Measurements from ENCODE around the gene CELF3. TPM values are rescaled to one million over a fixed set of nuclear protein-coding genes. Genes with fewer than 3 reads are reported as not detected.
"Not testable (repeated sequence)": the region's sequence is repeated elsewhere in the genome, so short reads cannot be mapped to it uniquely, and the experiment has no call there.

The CELF3 gene
- total RNA-seq, 2 donors from 2014 or later, result 2.2 to 2.4 TPM

DNA sequence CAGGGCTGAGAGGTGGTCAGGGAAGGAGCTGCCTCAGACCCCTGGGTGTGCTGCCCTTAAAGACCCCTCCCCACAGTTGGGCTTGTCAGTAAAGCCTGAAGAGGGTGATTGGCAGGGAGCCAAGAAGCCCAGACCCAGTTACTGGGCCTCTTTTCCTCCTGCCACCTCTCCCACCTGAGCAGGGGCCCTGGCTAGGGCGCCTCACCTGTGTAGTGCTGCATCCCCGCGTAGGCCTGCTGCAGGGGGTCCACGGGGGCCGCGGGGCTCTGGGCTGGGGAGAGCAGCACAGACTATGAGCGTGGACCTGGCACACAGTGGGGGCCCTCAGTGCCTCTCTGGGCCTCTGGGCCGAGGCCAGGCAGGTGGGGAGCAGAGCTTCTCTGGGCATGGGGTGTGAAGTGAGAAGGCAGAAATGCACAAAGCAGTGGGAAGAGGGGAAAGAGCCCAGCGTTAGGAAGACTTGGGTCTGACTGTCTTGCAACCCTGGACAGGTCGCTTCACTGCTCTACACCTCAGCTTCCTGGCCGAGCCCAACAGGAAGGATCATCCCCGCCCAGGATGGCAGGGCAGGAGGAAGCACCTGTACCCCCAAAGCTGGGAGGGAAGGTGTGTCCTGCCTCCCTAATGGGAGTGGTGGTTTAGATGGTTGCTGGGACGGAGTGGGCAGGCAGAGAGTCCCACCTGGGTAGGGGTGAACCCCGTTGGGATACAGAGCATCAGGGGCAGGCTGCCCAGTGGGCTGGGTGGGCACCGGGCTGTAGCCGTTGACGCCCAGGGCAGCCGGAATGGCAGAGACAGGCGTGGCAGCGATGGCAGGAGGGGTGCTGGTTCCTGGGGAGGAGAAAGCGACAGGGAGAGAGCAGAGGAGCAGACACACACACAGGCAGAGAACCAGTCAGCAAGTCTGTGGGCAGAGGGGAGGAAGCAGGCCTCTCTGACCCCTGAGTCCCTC lies 9.9 kb downstream of the CELF3 start:
- intact Hi-C loops (cut with DNase I, micrococcal nuclease), result no loop called here
- ATAC-seq (peak; percentile 23), DNase-seq (no peak)

- peak in 1 of 2 donors; percentile 62 for DNase-seq
- intact Hi-C loops (cut with DNase I, micrococcal nuclease), result no loop called here
- peak; percentile 88 for ATAC-seq
Measured at GRCh38 chr1:151705753-151706463, 10.7 kb downstream of the CELF3 start.

- ATAC-seq, result no peak
- intact Hi-C loops (cut with DNase I, micrococcal nuclease), result no loop called here
- no peak for DNase-seq
Measured at GRCh38 chr1:151705146-151705545, 11.5 kb downstream of the CELF3 start.

- intact Hi-C loops (cut with DNase I, micrococcal nuclease), result no loop called here
- ATAC-seq (no peak), DNase-seq (no peak)
Measured at GRCh38 chr1:151704246-151704645, 12.4 kb downstream of the CELF3 start.

- ATAC-seq, result no peak
Measured at GRCh38 chr1:151703813-151704212, 12.8 kb downstream of the CELF3 start.

GRCh38 chr1:151702936-151703335 lies 13.7 kb downstream of the CELF3 start:
- ATAC-seq (no peak), DNase-seq (no peak)
- intact Hi-C loops (cut with DNase I, micrococcal nuclease), result no loop called here

More at GRCh38 chr1:151703813-151704212, 12.8 kb downstream of the CELF3 start:
- intact Hi-C loops (cut with DNase I, micrococcal nuclease), result no loop called here
- DNase-seq, result no peak

GRCh38 chr1:151701515-151701914 lies 15.1 kb downstream of the CELF3 start:
- DNase-seq, result no peak
- intact Hi-C loops (cut with DNase I, micrococcal nuclease), result no loop called here
- no peak for ATAC-seq

- intact Hi-C loops (cut with DNase I, micrococcal nuclease), result no loop called here
- DNase-seq, result no peak
- ATAC-seq, result peak; percentile 79
Measured at GRCh38 chr1:151693057-151693651, 23.4 kb downstream of the CELF3 start.

- no peak for DNase-seq
- no peak for ATAC-seq
- intact Hi-C loops (cut with DNase I, micrococcal nuclease), result no loop called here
Measured at GRCh38 chr1:151692226-151692625, 24.4 kb downstream of the CELF3 start.

DNA sequence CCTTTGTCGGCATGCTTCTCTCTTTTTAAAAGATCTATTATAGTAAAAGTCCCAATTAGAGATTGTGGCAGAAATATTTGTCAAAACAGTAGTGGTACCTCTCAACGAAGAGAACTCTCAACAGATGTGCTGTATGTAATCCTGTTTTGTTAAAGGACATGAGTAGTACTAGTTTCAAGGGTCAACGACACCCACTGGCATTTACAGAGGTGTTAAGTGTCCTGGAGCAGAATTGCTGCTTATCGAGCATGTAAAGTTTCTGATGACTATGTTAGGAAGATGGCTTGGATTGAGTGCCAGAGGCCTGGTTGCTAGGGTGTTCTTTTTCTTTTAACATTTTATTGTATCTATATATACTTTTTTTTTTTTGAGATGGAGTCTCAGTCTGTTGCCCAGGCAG lies 27.1 kb downstream of the CELF3 start:
- ATAC-seq (no peak), DNase-seq (no peak)
- intact Hi-C loops (cut with DNase I, micrococcal nuclease), result no loop called here

DNA sequence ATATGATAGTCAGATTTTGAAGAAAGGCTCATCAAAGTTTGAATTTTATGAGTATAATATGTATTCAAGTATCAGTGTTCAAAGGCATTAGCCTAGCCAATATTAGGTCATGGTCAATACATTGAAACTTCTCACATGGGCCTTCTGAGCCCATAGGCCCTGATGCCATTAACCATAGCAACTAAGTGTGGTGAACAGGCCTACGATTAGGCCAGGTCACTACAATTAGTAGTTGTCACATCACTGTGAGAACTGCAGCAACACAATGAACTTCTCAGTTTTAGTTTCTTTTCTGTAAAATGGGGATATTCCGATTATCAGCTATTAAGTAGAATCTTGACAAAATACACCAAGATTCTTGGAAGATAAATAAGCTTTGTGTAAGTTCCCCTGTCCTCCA lies 30.0 kb downstream of the CELF3 start:
- no peak for ATAC-seq
- intact Hi-C loops (cut with DNase I, micrococcal nuclease), result no loop called here

GRCh38 chr1:151684128-151684527 lies 32.5 kb downstream of the CELF3 start:
- intact Hi-C loops (cut with DNase I, micrococcal nuclease), result no loop called here
- DNase-seq (no peak), ATAC-seq (no peak)

More for the DNA sequence above, 30.0 kb downstream of the CELF3 start:
- DNase-seq, result no peak

GRCh38 chr1:151682901-151683300 lies 33.7 kb downstream of the CELF3 start:
- ATAC-seq; intact Hi-C loops (cut with DNase I, micrococcal nuclease); DNase-seq: not testable (repeated sequence)

DNA sequence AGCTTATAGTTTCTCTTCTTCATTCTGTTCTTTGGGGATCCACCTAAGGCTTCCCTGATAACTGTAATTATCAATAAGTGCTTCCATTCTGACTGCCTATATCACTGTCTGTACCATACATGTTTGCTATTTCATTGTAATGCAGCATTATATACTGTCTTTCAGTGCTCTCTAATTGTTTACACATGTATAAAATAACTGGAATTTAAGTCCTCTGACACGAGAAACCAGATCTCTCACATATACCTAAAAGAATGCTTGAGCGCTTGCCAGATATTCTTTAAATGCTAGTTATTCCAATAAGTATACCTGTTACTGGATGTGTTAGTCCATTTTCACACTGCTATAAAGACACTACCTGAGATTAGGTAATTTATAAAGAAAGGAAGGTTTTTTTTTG lies 34.7 kb downstream of the CELF3 start:
- DNase-seq, result no peak
- intact Hi-C loops (cut with DNase I, micrococcal nuclease), result no loop called here
- no peak for ATAC-seq

GRCh38 chr1:151680826-151681225 lies 35.8 kb downstream of the CELF3 start:
- no peak for ATAC-seq
- intact Hi-C loops (cut with DNase I, micrococcal nuclease), result no loop called here
- DNase-seq, result no peak

GRCh38 chr1:151680391-151680790 lies 36.2 kb downstream of the CELF3 start:
- ATAC-seq, result no peak

GRCh38 chr1:151673407-151673806 lies 43.2 kb downstream of the CELF3 start:
- intact Hi-C loops (cut with DNase I, micrococcal nuclease), result no loop called here
- no peak for DNase-seq
- no peak for ATAC-seq

More at GRCh38 chr1:151680391-151680790, 36.2 kb downstream of the CELF3 start:
- DNase-seq, result no peak
- intact Hi-C loops (cut with DNase I, micrococcal nuclease), result no loop called here

- intact Hi-C loops (cut with DNase I, micrococcal nuclease); ATAC-seq; DNase-seq: not testable (repeated sequence)
Measured at GRCh38 chr1:151670036-151670675, 46.4 kb downstream of the CELF3 start.

DNA sequence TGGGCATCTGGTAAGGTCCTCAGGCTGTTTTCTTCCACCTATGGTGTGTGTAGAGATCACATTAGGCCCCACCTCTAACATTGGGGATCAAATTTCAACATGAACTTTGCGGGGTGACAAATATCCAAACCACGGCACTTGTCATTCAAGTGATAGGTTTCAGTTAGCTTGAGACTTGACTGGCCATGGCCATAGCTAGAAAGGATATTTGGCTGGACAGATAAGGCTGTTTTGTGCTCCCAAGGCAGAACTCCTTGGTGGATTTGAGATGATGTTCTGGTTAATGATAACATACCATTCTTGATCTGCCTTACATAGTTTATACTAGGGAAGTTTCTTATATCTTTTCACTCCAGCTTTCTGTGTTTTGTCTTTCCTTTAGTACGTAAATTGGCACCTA lies 48.5 kb downstream of the CELF3 start:
- intact Hi-C loops (cut with DNase I, micrococcal nuclease), result no loop called here
- DNase-seq, result no peak
- no peak for ATAC-seq
